Ammon's horn (tissue), 1 donor: ENCODE measurements around the gene FKBP7.
"Not testable (repeated sequence)": the region's sequence is repeated elsewhere in the genome, so short reads cannot be mapped to it uniquely, and the experiment has no call there.

Experiments
- DNase-seq: peaks from one replicate; pipeline ENCODE4 v3.0.0-alpha.2; 2016; ENCODE audit warnings: low spot score

FKBP7 gene

DNA sequence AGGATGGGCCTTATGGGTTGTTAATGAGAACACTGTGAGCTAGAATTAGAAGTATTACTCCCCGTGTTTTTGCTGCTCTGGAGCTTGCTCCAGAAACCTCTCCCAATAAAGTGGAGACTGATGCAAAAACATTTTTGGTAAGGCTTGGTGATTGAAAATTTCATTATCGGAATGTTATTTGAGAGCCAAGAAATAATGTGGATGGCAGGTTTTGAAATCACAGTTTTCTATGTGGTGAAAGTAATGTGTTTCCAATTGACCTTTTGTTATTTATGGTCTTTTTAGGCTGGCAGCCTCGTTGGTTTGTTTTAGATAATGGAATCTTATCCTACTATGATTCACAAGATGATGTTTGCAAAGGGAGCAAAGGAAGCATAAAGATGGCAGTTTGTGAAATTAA is 7.0 kb upstream of the FKBP7 start:
- DNase-seq: no peak

DNA sequence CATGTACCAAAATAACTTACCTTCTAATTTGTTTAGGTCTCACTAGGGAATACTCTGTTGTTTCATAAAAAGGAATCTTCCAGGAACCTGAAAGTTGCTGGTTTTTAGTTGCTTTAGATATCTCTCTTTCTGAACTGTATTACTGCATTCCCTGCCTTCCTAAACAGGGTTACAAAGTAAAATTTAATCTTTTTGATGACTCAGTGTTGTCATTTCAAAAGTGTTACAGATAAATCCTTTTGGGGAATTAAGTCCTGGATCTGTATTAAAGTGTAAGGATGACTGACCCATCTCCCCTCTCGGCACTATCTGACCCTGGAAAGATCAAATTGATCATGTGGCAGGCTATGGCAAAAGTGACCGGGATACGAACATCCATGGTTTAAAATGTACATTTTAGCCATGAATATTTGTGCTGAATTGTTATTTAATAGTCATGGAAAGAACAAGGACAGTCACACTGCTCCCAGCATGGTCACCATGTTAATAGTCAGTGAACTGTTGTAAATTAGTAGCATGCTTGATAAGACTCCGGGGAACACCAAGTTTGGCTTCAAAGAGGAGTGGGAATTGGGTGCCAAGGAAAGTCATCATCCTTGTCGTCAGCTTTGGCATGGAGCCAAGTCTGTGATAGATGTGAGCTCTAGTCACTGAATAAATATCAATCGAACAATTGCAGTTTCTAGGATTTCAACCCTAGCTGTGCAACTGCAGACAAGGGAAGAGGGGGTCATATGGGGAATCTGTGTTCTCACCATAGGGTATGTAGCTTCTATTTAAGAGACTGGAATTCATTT is 6.0 kb upstream of the FKBP7 start:
- DNase-seq: peak; percentile 61

DNA sequence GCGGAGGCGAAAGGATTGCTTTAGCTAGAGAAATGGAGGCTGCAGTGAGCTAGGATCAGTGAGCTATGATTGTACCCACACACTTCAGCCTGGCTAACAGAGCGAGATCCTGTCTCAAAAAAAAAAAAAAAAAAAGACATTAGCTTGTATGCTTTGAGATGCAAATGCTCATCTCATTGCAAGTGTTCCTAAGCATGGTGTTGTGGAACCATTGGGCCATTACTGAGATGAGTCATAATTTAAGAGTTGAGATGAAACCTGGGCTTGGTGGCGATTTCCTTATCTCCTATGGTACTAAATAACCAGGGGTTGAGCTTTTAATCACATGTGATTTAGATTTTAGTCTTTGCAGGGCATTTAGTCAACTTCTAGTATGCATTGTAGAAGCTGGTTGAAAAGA is 4.0 kb upstream of the FKBP7 start:
- DNase-seq: no peak

DNA sequence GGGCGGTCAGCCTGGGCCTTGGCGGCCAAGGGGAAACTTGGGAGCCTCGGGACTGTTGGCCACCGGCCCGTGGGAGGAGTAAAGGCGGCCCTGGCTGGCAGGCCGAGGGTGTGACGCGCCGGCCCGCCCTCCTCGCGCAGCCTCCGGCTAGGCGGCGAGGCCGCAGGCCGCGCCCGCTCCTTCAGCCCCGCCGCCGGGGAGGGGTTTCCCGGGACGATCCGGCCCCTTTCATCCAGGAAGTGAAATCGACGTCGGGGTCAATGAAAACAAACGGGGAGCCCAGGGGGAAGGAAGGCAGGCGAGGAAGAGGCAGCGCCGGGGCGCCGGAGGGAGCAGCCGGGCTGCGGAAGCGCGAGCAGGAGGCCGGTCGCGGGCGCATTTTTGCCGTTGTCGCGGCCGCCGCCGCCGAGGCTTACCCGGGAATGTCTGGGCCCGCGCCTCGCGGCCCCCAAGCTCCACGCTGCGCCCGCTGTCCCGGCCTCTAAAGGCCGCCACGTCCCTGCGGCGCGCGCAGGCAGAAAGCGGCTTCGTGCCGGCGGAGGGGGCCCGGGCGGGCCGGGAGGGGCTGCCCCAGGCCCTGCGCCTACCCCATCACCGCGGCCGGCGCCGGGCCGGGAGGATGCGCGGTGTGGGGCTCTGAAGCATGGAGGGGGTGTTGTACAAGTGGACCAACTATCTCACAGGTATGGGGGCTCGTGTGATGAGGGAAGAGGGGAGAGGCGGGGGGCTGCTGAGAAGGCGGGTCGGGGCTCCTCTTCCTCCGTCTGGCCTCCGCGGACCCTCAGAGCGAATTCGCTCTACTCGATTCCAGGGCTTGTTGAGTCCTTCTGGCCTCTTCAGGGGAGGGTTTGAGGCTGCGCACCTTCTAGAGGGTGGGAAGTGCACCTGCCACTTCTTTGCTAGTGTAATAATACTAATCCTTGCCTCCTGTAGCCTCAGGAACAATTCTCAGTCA is 2.1 kb upstream of the FKBP7 start, which contains the start of gene PLEKHA3:
Gene PLEKHA3 (plus strand): TSS at position 231 of the 955 bp plus-strand sequence. CDS start 413 bp downstream, at position 644.
- peak; percentile 95 for DNase-seq

DNA sequence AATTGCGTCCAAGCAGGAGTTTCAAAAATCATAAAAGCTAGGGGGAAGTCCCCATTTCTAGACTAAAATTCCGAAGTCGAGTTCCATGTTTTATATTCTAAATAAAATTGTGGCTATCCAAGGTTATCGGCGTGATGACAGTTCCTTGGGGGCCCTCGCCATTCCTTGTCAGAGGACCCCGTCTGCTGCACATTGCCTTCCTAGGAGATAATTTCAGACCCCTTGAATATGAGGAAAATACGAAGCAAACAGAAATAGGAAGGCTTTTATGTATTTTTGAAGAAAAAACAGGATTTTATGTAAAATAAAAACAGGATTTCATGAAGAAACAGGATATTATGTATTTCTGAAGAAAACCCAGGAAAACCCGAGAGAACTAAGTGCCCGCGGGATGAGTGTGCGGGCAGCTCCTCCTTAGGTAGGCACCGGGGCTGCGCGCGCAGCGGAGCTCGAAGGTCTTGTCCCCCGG is 1.4 kb upstream of the FKBP7 start:
- no peak for DNase-seq

DNA sequence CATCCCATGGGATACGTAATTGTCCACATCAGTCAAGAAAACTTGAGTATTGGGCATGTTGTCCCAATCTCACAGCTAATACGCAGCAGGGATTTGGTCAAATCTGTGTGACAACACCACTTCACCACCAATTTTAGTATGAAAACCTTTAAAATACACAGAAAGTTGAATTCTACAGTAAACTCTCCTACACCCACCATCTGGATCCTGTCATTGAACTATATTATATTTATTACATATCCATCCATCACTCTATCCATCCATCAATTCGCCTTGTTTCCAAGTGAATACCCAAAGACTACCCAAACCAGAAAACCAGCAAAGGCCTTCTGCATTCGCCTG is 846 bp upstream of the FKBP7 start:
- DNase-seq: no peak

DNA sequence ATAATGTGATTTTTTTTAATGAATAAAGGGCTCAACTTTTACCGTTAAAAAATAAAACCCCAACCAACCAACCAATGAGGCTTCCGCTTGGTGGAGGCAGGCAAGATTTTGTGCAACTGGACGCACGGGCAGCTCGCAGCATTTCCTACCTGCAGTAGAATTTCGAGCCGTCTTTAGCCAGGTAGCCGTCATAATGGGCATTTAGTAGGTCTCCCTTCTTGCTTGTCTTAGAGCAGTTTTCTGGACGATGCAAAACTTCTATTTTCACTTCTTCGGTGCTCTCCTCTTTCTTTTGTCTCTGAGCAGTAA is 316 bp downstream of the FKBP7 start:
- no peak for DNase-seq

DNA sequence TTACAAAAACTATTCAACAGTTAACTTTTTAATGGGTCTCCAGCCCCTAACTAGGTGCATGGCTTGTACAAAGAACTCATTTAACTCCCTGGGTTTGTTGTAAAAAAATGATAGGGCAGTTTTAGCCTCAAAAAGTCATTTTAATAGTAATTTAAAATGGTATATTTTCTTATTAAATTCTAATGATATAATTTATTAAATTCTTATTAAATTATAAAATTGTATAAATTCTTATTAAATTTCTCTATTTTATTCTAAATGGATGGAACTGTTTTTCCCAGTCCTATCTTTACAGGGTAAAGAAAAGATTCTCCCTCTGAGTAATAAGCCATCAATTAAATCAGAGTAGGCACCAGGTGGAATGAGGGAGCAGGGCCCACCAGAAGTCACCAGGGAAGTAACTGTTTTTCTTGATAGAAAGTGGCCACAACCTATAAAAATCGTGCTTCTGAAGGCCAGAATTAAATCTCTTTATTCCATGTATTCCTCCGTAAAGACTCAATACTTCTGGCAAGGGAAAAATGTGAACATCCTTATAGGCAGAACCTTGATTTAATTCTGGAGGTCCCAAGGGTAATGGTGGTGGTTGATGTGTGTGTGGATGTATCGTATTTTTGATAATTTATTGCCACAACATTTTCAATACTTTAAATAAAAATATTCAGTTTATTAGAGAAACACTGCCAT is 814 bp downstream of the FKBP7 start:
- DNase-seq: no peak

DNA sequence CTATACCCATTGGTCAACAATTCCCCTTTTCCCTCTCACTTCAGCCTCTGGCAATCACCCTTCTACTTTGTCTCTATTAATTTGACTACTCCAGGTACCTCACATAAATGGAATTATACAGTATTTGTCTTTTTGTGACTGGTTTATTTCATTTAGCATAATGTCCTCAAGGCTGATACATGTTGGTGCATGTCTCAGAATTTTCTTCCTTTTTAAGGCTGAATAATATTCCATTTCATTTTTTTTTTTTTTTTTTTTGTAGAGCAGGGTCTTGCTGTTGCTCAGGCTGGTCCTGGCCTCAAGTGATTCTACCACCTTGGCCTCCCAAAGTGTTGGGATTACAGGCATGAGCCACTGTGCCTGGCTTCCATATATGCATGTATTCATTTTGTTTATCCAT is 1.9 kb downstream of the FKBP7 start:
- DNase-seq: no peak

DNA sequence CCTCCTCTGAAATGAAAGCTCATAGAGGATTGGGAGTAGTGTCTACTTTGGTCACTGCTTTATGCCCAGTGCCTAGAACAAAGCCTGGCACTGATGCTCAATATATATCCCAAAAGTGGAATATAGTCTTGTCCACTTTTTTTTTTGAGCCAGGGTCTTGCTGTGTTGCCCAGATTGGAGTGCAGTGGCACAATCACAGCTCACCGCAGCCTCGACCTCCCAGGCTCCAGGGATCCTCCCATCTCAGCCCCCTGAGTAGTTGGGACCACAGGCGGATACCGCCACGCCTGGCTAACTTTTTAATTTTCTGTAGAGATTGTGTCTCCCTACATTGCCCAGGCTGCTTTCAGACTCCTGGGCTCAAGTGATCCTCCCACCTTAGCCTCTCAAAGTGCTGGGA is 3.8 kb downstream of the FKBP7 start:
- no peak for DNase-seq

DNA sequence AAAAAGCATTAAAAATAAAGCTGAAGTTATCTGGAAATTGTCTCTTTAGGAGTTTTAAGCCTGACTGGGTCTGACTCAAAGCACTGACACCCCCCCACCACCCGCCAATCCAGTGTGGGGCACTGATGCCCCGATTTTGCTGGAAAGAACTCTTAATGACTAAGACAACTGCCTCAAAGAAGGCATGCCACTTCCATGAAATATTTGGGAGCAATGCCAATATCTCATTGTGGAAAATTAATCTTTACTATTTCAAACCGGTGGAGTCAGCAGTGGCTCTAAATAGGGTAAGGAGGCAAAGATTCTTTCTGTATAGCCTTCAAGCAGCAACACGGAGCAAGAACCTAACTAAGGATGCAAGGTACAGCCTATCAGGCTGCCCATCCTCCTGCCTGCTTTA is 4.5 kb downstream of the FKBP7 start:
- DNase-seq: no peak

DNA sequence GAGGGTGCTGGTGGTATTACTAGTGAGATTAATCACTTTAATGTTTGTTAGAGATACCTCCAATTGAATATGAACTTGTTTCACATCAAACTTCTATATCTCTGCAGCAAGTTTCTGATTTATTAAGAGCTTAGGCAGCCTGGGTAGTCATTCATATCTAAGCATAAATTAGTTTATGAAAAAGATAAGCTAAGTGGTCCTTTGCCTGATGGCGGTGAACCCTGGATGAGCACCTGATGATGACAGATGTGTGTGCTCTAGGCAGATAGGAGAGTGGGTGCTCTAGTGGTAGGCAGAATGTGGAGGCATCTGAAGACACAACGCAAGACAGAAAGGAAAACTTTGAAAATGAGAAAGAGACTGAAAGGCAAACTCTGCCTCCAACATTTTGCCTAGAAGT is 5.0 kb downstream of the FKBP7 start:
- no peak for DNase-seq

DNA sequence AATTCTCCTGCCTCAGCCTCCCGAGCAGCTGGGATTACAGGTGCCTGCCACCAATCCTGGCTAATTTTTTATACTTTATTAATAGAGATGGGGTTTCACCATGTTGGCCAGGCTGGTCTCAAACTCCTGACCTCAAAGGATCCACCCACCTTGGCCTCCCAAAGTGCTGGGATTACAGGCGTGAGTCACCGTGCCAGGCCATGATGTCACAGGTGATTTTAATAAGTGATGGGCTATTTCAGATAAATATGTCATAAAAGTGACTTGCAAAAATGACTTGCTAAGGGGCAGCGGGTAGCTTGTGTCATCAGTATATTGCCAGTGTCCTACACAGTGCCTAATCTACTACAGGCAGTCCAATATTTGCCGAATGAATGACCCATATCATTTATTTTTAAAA is 7.1 kb downstream of the FKBP7 start:
- not testable (repeated sequence) for DNase-seq

DNA sequence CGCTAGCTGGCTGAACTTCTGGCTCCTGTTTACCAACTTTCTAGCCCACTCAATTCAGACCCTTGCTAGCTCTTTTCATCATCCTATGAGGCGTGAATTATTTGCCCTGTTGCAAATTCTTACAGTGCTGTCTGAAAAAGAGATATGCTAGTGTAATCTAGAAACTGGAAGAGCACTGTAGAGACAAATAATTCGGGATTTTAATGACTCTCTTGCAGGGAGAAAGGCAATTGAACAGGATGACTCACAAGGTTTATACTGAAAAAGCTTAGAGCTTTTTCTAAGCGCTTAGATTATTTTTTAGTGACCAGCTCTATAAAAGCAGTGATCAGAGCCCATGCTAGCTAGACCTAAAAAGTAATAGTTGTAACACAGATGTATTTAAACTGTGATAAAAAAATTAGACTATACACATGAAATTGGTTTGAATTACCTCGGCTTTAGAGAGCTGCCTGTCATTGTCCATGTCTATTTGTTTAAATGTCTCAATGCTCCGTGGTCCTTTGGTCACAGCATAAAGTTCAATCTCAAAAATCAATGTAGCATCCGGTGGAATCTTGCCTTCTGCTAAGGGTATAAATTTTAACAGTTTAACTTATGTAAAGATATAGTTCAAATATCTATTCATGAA is 9.1 kb downstream of the FKBP7 start:
- DNase-seq: no peak

DNA sequence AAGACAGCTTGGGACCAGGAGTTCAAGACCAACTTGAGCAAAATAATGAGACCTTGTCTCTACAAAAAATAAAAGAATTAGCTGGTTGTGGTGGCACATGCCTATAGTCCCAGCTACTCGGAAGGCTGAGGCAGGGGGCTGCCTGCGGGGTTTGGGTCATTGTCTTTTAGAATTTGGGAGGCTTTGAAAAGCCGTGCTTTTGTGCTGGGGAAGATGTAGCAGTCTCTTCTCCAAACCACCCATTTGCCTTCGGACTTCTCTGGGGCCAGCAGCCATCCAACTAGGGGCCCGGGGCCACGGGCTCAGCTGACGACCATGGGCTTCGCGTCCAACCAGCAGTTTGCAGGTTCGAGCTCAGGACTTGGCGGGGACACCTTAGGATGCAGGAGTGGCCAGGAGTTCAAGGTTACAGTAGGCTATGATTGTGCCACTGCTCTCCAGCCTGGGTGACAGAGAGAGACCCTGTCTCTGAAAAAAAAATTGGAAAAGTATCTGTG is 21.0 kb downstream of the FKBP7 start:
- no peak for DNase-seq

DNA sequence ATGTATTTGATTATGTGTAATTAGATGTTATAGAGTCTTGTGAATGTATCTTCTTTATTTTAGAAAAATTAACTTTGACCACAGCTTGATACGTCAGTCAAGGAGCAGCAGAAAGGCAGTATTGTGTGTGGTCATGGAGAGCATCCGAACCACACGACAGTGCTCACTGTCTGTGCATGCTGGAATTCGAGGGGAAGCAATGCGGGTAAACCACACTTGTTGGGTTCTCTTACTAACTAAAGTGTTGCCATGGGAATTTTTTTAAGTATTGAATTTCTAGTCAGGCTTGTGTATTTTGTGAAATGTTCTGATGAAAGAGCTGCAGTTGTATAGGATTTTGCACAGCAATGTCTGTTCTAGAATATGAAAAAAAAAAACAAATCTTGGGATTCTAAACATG is 22.5 kb downstream of the FKBP7 start:
- DNase-seq: no peak

DNA sequence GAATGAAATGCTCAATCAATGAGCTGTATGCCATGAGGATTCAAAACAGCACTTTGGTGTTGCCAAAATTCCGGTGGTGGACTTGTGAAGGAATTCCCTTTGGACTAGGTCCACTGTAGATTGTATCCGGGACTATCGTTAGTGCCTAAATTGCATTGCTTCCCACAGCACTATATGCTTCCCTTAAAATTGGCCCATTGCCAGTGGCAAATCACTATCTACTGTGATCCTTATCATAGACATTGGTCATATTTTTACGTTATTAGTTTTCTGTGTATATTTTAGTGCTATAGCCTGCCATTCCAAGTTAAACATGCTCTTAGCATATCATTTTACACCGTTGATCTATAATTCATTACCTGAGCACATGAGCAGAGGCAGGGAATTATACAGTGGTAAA is 25.5 kb downstream of the FKBP7 start:
- DNase-seq: no peak

DNA sequence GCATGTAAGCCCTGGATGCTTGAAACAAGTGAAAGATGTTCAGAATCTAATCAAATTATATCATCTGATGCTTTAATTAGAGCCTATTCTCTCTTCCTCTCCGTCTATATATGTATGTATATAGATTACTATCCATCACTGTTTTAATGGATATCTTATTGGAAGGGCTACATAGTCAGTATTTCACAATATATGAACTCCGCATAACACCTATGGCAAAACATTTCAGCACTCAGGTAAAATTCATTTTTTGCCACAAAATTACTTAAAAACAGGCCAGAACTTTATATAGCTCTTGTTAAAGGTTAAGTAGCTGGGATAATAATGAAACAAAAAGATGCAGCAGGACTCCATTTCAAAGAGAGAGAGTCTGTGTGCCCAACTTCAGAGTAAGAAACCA is 26.1 kb downstream of the FKBP7 start:
- DNase-seq: no peak

DNA sequence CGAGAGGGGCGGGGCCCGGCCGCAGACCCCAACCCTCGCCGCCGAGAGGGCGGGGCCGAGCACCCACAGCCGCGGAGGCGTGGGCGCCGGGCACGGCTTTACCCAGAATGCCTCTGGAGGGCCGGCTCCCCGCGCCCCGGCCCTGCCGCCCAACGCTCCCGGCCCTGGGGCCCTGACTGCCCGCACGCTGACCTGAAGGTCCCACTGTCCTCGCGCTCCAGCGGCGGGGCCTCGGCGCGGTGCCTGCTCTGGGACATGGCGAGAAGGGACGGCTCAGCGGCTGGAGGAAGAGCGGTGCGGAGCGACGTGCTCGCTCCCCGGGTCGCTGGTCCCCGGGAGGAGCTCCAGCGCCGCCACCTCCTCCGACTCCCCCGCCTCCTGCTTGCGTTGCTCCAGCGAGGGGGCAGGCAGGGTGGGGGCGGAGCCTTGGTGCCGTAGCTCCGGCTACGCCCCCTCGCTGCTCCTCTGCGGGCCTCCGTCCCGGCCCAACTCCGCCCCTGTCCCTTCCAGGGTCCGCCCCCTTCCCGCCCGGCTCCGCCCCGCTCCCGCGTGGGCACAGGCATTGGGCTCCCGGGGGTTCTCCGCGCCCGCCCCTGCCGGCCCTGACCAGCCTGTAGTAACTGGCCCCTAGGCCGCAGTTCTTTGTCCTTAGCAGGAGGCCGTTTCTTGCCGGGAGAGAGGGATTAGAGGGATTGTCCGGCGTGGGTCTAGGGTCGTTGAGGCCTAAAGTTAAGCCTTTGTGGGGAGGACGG is 27.4 kb downstream of the FKBP7 start, which contains the start of the genes PJVK and PRKRA:
Gene PJVK (plus strand): TSS at position 605 of the 752 bp plus-strand sequence. CDS start 2,032 bp downstream, outside the sequence.
Gene PRKRA (minus strand): TSS at position 402 of the 752 bp plus-strand sequence. CDS start 145 bp downstream, at position 257.
- peak; percentile 99 for DNase-seq

DNA sequence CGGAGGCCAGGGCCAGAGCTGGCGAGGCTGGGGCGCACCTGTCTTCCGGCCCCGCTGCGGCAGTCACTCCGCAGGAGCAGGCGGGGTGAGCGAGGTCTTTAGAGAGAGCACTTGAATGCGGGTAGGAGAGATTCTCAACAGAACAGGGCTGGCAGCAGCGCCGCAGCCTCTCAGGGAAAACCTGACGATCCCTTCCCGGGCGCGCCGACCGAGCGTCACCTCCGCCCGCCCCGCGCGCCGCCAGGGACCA is 28.0 kb downstream of the FKBP7 start:
- no peak for DNase-seq
